GM21367 (cell line): ENCODE measurements around the gene COBLL1.

Source experiments
- ATAC-seq: cut with Tn5 transposase; IDR thresholded peaks from one replicate; pipeline ENCODE4 v1.9.1; 2021; ENCODE audit not compliant: unreplicated experiment

The COBLL1 gene

GRCh38 chr2:164789968-164790367, 51.7 kb downstream of the COBLL1 start:
- ATAC-seq, result no peak

- no peak for ATAC-seq
Observed at GRCh38 chr2:164786787-164787186, 54.8 kb downstream of the COBLL1 start.

GRCh38 chr2:164785457-164785856, 56.2 kb downstream of the COBLL1 start:
- no peak for ATAC-seq

GRCh38 chr2:164784376-164784775, 57.2 kb downstream of the COBLL1 start:
- no peak for ATAC-seq

- ATAC-seq, result no peak
Observed at GRCh38 chr2:164782323-164782722, 59.3 kb downstream of the COBLL1 start.

- no peak for ATAC-seq
Observed at GRCh38 chr2:164781394-164781793, 60.2 kb downstream of the COBLL1 start.

GRCh38 chr2:164780611-164781178, 60.9 kb downstream of the COBLL1 start:
- ATAC-seq, result no peak

GRCh38 chr2:164779383-164780057, 62.1 kb downstream of the COBLL1 start:
- no peak for ATAC-seq

GRCh38 chr2:164778723-164779122, 62.9 kb downstream of the COBLL1 start:
- no peak for ATAC-seq

GRCh38 chr2:164777847-164778461, 63.7 kb downstream of the COBLL1 start:
- no peak for ATAC-seq

- no peak for ATAC-seq
Observed at GRCh38 chr2:164773635-164774034, 68.0 kb downstream of the COBLL1 start.

GRCh38 chr2:164773091-164773490, 68.5 kb downstream of the COBLL1 start:
- no peak for ATAC-seq

GRCh38 chr2:164771897-164772296, 69.7 kb downstream of the COBLL1 start:
- ATAC-seq, result no peak

- no peak for ATAC-seq
Observed at GRCh38 chr2:164770421-164770916, 71.2 kb downstream of the COBLL1 start.

GRCh38 chr2:164766954-164767320, 74.7 kb downstream of the COBLL1 start:
- no peak for ATAC-seq

GRCh38 chr2:164766216-164766953, 75.2 kb downstream of the COBLL1 start:
- ATAC-seq, result no peak

- ATAC-seq, result no peak
Observed at GRCh38 chr2:164764996-164765395, 76.6 kb downstream of the COBLL1 start.

GRCh38 chr2:164764474-164764873, 77.1 kb downstream of the COBLL1 start:
- no peak for ATAC-seq

- ATAC-seq, result no peak
Observed at GRCh38 chr2:164763431-164763830, 78.2 kb downstream of the COBLL1 start.

- ATAC-seq, result no peak
Observed at GRCh38 chr2:164761737-164762460, 79.7 kb downstream of the COBLL1 start.

- peak; percentile 99 for ATAC-seq
Observed at GRCh38 chr2:164761201-164761600, 80.4 kb downstream of the COBLL1 start.
